Lung (tissue), 12 donors: ENCODE data around the gene PTDSS2. TPM values are rescaled to one million over a fixed set of nuclear protein-coding genes. Genes with fewer than 3 reads are reported as not detected.

Experiments
- ATAC-seq: fragments of 200-7000 bp; cut with Tn5 transposase; one replicate; pipeline ENCODE4 v1.9.1; 2020; ENCODE audit warnings: moderate number of reproducible peaks; ENCODE audit not compliant: insufficient read depth, low FRiP score
- DNase-seq, 3 donors: peaks; one replicate each; pipeline ENCODE4 v3.0.0-alpha.2; 2013 to 2017
- H3K27ac ChIP-seq, 2 donors: one replicate each; pipeline ENCODE4 v1.5.1; 2013; ENCODE audit warnings: mild to moderate bottlenecking in 2 of 2, moderate library complexity in 2 of 2, control low read depth in 1 of 2, inconsistent platforms in 1 of 2, low read depth in 1 of 2, low read length in 1 of 2
- H3K27me3 ChIP-seq, 3 donors: one replicate each; pipeline ENCODE4 v1.5.1; 2013; ENCODE audit warnings: low read length in 2 of 3; ENCODE audit not compliant: control insufficient read depth in 3 of 3, insufficient read depth in 3 of 3
- H3K36me3 ChIP-seq, 4 donors: one replicate each; pipeline ENCODE4 v1.5.1; 2013; ENCODE audit warnings: low read length in 4 of 4, mild to moderate bottlenecking in 1 of 4, moderate library complexity in 1 of 4; ENCODE audit not compliant: control insufficient read depth in 4 of 4, insufficient read depth in 4 of 4
- H3K4me1 ChIP-seq, 5 donors: one replicate each; pipeline ENCODE4 v1.5.1; 2013; ENCODE audit warnings: low read length in 5 of 5, mild to moderate bottlenecking in 2 of 5, moderate library complexity in 1 of 5; ENCODE audit not compliant: control insufficient read depth in 5 of 5, insufficient read depth in 5 of 5
- H3K4me3 ChIP-seq: one replicate; pipeline ENCODE4 v1.5.1; 2013; ENCODE audit warnings: mild to moderate bottlenecking, control low read depth, moderate library complexity
- H3K9ac ChIP-seq, 2 donors: one replicate each; pipeline ENCODE4 v1.5.1; 2013; ENCODE audit warnings: low read length in 2 of 2, control low read depth in 1 of 2; ENCODE audit not compliant: insufficient read depth in 1 of 2
- H3K9me3 ChIP-seq, 4 donors: one replicate each; pipeline ENCODE4 v1.5.1; 2013; ENCODE audit warnings: low read length in 3 of 4, mild to moderate bottlenecking in 1 of 4, moderate library complexity in 1 of 4; ENCODE audit not compliant: control insufficient read depth in 4 of 4, insufficient read depth in 3 of 4
- CTCF ChIP-seq: IDR thresholded peaks from 2 replicates; pipeline ENCODE4 v1.5.1; 2012; ENCODE audit warnings: mild to moderate bottlenecking; ENCODE audit errors: control extremely low read depth, extremely low read depth
- WGBS, 2 donors: extraction: QIAGEN DNeasy Blood & Tissue Kit; methylation state at CpG; one replicate each; pipeline ENCODE4 v1.1.7; 2013; 5-methylcytosine and 5-hydroxymethylcytosine counted together
- polyA plus RNA-seq, 2 donors: library from polyadenylated mRNA; stranded (reverse); fragments of 200-250 nt; gene quantifications; one replicate each; pipeline ENCODE4 v1.2.1, GENCODE V29; 2013
- total RNA-seq, 2 donors: library from RNA; depleted of rRNA in 1 of 2; stranded (reverse); fragments of >200 nt in 1 of 2; gene quantifications; one replicate each; pipeline ENCODE4 v1.2.1, GENCODE V29; 2014 to 2021
- donor health status: control.
- donor health status: control.
- donor health status: Bipolar disorder and iron deficiency.
- donor health status: healthy.
- donor health status: DM: yes; HTN: yes; CAD: no.

PTDSS2 gene
- total and polyA plus RNA-seq, 4 donors, result 20.4 to 36.5 (median 28.1) TPM

- Histone ChIP-seq H3K27ac (peak overlapping the region; percentile 69 to 89), H3K4me1 (peaks cover 0 to 22% (median 10%) of the 10 kb centered on the region in 5 donors), H3K9ac (no peak overlapping the region), H3K4me3 (peak overlapping the region; percentile 74), H3K36me3 (no peaks in the 10 kb centered on the region), H3K27me3 (peaks cover 0 to 4% (median 4%) of the 10 kb centered on the region in 3 donors), H3K9me3 (no peaks in the 10 kb centered on the region)
- ATAC-seq, result no peak
- 43 to 48% methylated on average over 5 of the region's 5 CpGs for WGBS, 2 donors
- no peak for TF ChIP-seq CTCF
- no peak for DNase-seq
These were observed 34.4 kb upstream of the PTDSS2 start for GRCh38 chr11:415640-416041.

GRCh38 chr11:416051-416756 is 33.9 kb upstream of the PTDSS2 start:
- no peaks in the 10 kb centered on the region for H3K36me3 ChIP-seq
- H3K9ac ChIP-seq, result no peak overlapping the region
- ATAC-seq (peak; percentile 14), DNase-seq (no peak)
- peaks cover 0 to 22% (median 10%) of the 10 kb centered on the region in 5 donors for H3K4me1 ChIP-seq
- peaks cover 0 to 4% (median 4%) of the 10 kb centered on the region in 3 donors for H3K27me3 ChIP-seq
- peak overlapping the region; percentile 74 for H3K4me3 ChIP-seq
- peak overlapping the region; percentile 69 to 89 for H3K27ac ChIP-seq
- no peaks in the 10 kb centered on the region for H3K9me3 ChIP-seq
- TF ChIP-seq CTCF, result no peak
- WGBS, 2 donors, result 4 to 8% methylated on average over 43 to 45 of the region's 45 CpGs

- TF ChIP-seq CTCF, result no peak
- peak in 2 of 3 donors; percentile 39 to 55 for DNase-seq
- peaks cover 0 to 22% (median 10%) of the 10 kb centered on the region in 5 donors for H3K4me1 ChIP-seq
- H3K9me3 ChIP-seq, result no peaks in the 10 kb centered on the region
- peak overlapping the region; percentile 74 for H3K4me3 ChIP-seq
- 1 to 2% methylated on average over 68 to 97 of the region's 97 CpGs for WGBS, 2 donors
- peak; percentile 79 for ATAC-seq
- H3K27me3 ChIP-seq, result peaks cover 0 to 4% (median 4%) of the 10 kb centered on the region in 3 donors
- H3K27ac ChIP-seq, result peak overlapping the region; percentile 69 to 89
- no peak overlapping the region for H3K9ac ChIP-seq
- no peaks in the 10 kb centered on the region for H3K36me3 ChIP-seq
These were observed 33.1 kb upstream of the PTDSS2 start for GRCh38 chr11:416757-417621.
